GM19351 (cell line): ENCODE measurements around the gene BOD1L1.

Experiments used
- ATAC-seq: cut with Tn5 transposase; IDR thresholded peaks from one replicate; pipeline ENCODE4 v1.9.1; 2021; ENCODE audit warnings: mild to moderate bottlenecking, moderate library complexity; ENCODE audit not compliant: unreplicated experiment

Gene BOD1L1

GRCh38 chr4:13626492-13627177 is 890 bp downstream of the BOD1L1 start:
- no peak for ATAC-seq

- ATAC-seq = no peak
Observed at GRCh38 chr4:13618212-13618806, 9.2 kb downstream of the BOD1L1 start.

GRCh38 chr4:13617801-13618200 is 9.7 kb downstream of the BOD1L1 start:
- ATAC-seq = no peak

GRCh38 chr4:13616597-13616996 is 10.9 kb downstream of the BOD1L1 start:
- ATAC-seq = no peak

- peak; percentile 64 for ATAC-seq
Observed at GRCh38 chr4:13615161-13615560, 12.4 kb downstream of the BOD1L1 start.

- ATAC-seq = no peak
Observed at GRCh38 chr4:13612569-13612968, 15.0 kb downstream of the BOD1L1 start.

- ATAC-seq = peak; percentile 95
Observed at GRCh38 chr4:13611283-13611842, 16.2 kb downstream of the BOD1L1 start.

- no peak for ATAC-seq
Observed at GRCh38 chr4:13605330-13605729, 22.2 kb downstream of the BOD1L1 start.

GRCh38 chr4:13601848-13602247 is 25.7 kb downstream of the BOD1L1 start:
- no peak for ATAC-seq

- ATAC-seq = peak; percentile 61
Observed at GRCh38 chr4:13601048-13601447, 26.5 kb downstream of the BOD1L1 start.

GRCh38 chr4:13599159-13599558 is 28.4 kb downstream of the BOD1L1 start:
- no peak for ATAC-seq

GRCh38 chr4:13597604-13598003 is 29.9 kb downstream of the BOD1L1 start:
- no peak for ATAC-seq

- no peak for ATAC-seq
Observed at GRCh38 chr4:13597141-13597540, 30.4 kb downstream of the BOD1L1 start.

- ATAC-seq = no peak
Observed at GRCh38 chr4:13592220-13592619, 35.3 kb downstream of the BOD1L1 start.

GRCh38 chr4:13590766-13591165 is 36.8 kb downstream of the BOD1L1 start:
- ATAC-seq = no peak

- ATAC-seq = no peak
Observed at GRCh38 chr4:13588954-13589353, 38.6 kb downstream of the BOD1L1 start.

- no peak for ATAC-seq
Observed at GRCh38 chr4:13584481-13584880, 43.0 kb downstream of the BOD1L1 start.

GRCh38 chr4:13580036-13580435 is 47.5 kb downstream of the BOD1L1 start:
- no peak for ATAC-seq

GRCh38 chr4:13577660-13578059 is 49.9 kb downstream of the BOD1L1 start:
- no peak for ATAC-seq

- ATAC-seq = no peak
Observed at GRCh38 chr4:13570916-13571315, 56.6 kb downstream of the BOD1L1 start.

- no peak for ATAC-seq
Observed at GRCh38 chr4:13567125-13567524, 60.4 kb downstream of the BOD1L1 start.

- no peak for ATAC-seq
Observed at GRCh38 chr4:13562876-13563275, 64.6 kb downstream of the BOD1L1 start.
